Muscle layer of colon (tissue), 2 donors: ENCODE results near the gene GIGYF2.
"Not testable (repeated sequence)": the region's sequence is repeated elsewhere in the genome, so short reads cannot be mapped to it uniquely, and the experiment has no call there.

Source experiments
- H3K27ac ChIP-seq: one replicate; pipeline ENCODE4 v1.7.0; 2013; ENCODE audit warnings: low read depth, mild to moderate bottlenecking, low read length, moderate library complexity
- H3K27me3 ChIP-seq, 2 donors: one replicate each; pipeline ENCODE4 v1.7.0; 2013; ENCODE audit warnings: low read length in 2 of 2, mild to moderate bottlenecking in 2 of 2; ENCODE audit not compliant: insufficient read depth in 2 of 2, control insufficient read depth in 1 of 2
- H3K36me3 ChIP-seq: one replicate; pipeline ENCODE4 v1.7.0; 2013; ENCODE audit warnings: mild to moderate bottlenecking, low read length; ENCODE audit not compliant: insufficient read depth
- H3K4me1 ChIP-seq: one replicate; pipeline ENCODE4 v1.7.0; 2013; ENCODE audit warnings: mild to moderate bottlenecking, low read length; ENCODE audit not compliant: insufficient read depth
- H3K4me3 ChIP-seq, 2 donors: one replicate each; pipeline ENCODE4 v1.7.0; 2013; ENCODE audit warnings: low read length in 2 of 2, low read depth in 1 of 2, mild to moderate bottlenecking in 1 of 2, moderate library complexity in 1 of 2
- H3K9ac ChIP-seq: one replicate; pipeline ENCODE4 v1.7.0; 2013; ENCODE audit warnings: low read length
- H3K9me3 ChIP-seq: one replicate; pipeline ENCODE4 v1.7.0; 2013; ENCODE audit warnings: mild to moderate bottlenecking, low read length
- donor health status: abdominal sarcoma.
- donor health status: Adenocarcinoma of cecum.

The GIGYF2 gene

GRCh38 chr2:232668805-232669444, 28.2 kb upstream of the GIGYF2 start:
- H3K36me3 ChIP-seq, result no peaks in the 10 kb centered on the region
- H3K27ac ChIP-seq, result no peak overlapping the region
- no peaks in the 10 kb centered on the region for H3K27me3 ChIP-seq
- no peak overlapping the region for H3K9ac ChIP-seq
- no peaks in the 10 kb centered on the region for H3K4me1 ChIP-seq
- no peaks in the 10 kb centered on the region for H3K9me3 ChIP-seq
- no peak overlapping the region for H3K4me3 ChIP-seq

DNA sequence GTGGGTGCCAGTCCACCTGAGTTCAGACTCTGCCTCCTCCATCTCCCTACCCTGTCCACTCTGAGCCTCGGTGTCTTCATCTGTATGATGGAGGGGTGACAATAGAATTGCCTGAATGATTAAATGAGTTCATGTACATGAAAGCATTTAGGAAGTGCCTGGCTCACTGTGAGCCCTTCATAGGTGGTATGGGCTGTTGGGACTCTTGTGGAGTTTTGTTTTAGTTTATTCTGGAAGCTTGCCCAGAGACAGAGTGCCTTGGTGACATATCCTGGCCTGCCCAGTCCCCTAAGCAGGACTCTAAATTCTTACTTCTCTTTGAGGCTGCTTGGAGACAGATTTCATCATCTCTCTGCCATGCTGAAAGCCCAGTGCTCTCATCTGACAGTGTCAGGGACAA, 24.5 kb upstream of the GIGYF2 start:
- H3K4me1 ChIP-seq, result no peaks in the 10 kb centered on the region
- no peaks in the 10 kb centered on the region for H3K9me3 ChIP-seq
- H3K27ac ChIP-seq, result no peak overlapping the region
- H3K9ac ChIP-seq, result no peak overlapping the region
- H3K27me3 ChIP-seq, result no peaks in the 10 kb centered on the region
- no peak overlapping the region for H3K4me3 ChIP-seq
- no peaks in the 10 kb centered on the region for H3K36me3 ChIP-seq

- Histone ChIP-seq H3K36me3 (no peaks in the 10 kb centered on the region), H3K9ac (no peak overlapping the region), H3K27me3 (no peaks in the 10 kb centered on the region)
Observed at GRCh38 chr2:232674491-232674890, 22.6 kb upstream of the GIGYF2 start.

GRCh38 chr2:232675381-232675780, 21.8 kb upstream of the GIGYF2 start:
- H3K27ac ChIP-seq, result no peak overlapping the region
- H3K9ac ChIP-seq, result no peak overlapping the region
- H3K27me3 ChIP-seq, result no peaks in the 10 kb centered on the region
- H3K4me3 ChIP-seq, result no peak overlapping the region
- no peaks in the 10 kb centered on the region for H3K36me3 ChIP-seq
- no peaks in the 10 kb centered on the region for H3K9me3 ChIP-seq
- no peaks in the 10 kb centered on the region for H3K4me1 ChIP-seq

More at GRCh38 chr2:232674491-232674890, 22.6 kb upstream of the GIGYF2 start:
- no peaks in the 10 kb centered on the region for H3K9me3 ChIP-seq
- H3K4me1 ChIP-seq, result no peaks in the 10 kb centered on the region
- no peak overlapping the region for H3K4me3 ChIP-seq
- no peak overlapping the region for H3K27ac ChIP-seq

- Histone ChIP-seq H3K36me3 (no peaks in the 10 kb centered on the region), H3K27me3 (no peaks in the 10 kb centered on the region), H3K9me3 (no peaks in the 10 kb centered on the region), H3K9ac (no peak overlapping the region), H3K4me3 (no peak overlapping the region), H3K4me1 (no peaks in the 10 kb centered on the region), H3K27ac (no peak overlapping the region)
Observed at GRCh38 chr2:232680006-232680405, 17.1 kb upstream of the GIGYF2 start.

DNA sequence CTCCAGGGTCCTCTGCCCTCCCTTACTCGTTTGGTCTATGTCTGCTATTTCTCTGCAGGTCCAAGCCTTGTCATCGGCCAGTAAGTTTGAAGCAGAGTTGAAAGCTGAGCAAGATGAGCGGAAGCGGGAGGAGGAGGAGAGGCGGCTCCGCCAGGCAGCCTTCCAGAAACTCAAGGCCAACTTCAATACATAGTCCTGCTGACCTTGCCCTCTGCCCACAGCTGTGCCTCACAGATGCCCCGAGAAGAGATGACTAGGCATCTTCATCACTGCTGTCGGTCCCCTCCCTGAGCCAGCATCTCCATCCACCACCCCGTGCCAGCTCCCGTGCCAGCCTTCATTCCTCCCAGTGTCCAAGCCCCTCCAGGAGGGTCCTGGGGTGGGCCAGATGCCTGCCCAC, 15.6 kb upstream of the GIGYF2 start:
- H3K4me3 ChIP-seq, result no peak overlapping the region
- no peaks in the 10 kb centered on the region for H3K4me1 ChIP-seq
- H3K27ac ChIP-seq, result no peak overlapping the region
- H3K9me3 ChIP-seq, result no peaks in the 10 kb centered on the region
- no peak overlapping the region for H3K9ac ChIP-seq
- no peaks in the 10 kb centered on the region for H3K36me3 ChIP-seq
- no peaks in the 10 kb centered on the region for H3K27me3 ChIP-seq

- Histone ChIP-seq H3K4me1 (no peaks in the 10 kb centered on the region), H3K27me3 (no peaks in the 10 kb centered on the region), H3K9ac (no peak overlapping the region), H3K4me3 (no peak overlapping the region), H3K36me3 (no peaks in the 10 kb centered on the region), H3K9me3 (no peaks in the 10 kb centered on the region), H3K27ac (no peak overlapping the region)
Observed at GRCh38 chr2:232683368-232683767, 13.8 kb upstream of the GIGYF2 start.

DNA sequence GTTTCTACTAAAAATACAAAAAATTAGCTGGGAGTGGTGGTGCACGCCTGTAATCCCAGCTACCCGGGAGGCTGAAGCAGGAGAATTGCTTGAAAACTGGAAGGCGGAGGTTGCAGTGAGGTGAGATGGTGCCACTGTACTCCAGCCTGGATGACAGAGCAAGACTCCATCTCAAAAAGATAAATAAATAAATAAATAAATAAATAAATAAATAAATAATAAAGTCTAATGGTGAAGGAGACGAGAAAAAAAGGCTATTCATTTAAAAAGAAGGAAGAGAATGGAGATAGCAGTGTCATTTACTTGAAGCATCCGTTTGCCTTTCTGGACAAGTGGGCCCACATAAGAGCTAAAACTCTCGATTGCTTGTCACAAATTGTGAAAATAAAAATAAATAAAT, 11.7 kb upstream of the GIGYF2 start:
- not testable (repeated sequence) for H3K9ac ChIP-seq, H3K4me3 ChIP-seq

GRCh38 chr2:232687382-232688160, 9.6 kb upstream of the GIGYF2 start:
- Histone ChIP-seq H3K4me1 (no peaks in the 10 kb centered on the region), H3K4me3 (no peak overlapping the region), H3K36me3 (no peaks in the 10 kb centered on the region), H3K9ac (no peak overlapping the region), H3K27ac (no peak overlapping the region), H3K27me3 (no peaks in the 10 kb centered on the region), H3K9me3 (no peaks in the 10 kb centered on the region)

More for the DNA sequence above, 11.7 kb upstream of the GIGYF2 start:
- H3K9me3 ChIP-seq, H3K4me1 ChIP-seq, H3K27me3 ChIP-seq, H3K27ac ChIP-seq, H3K36me3 ChIP-seq: not testable (repeated sequence)

- no peak overlapping the region for H3K27ac ChIP-seq
- no peaks in the 10 kb centered on the region for H3K36me3 ChIP-seq
- H3K9ac ChIP-seq, result no peak overlapping the region
- no peak overlapping the region for H3K4me3 ChIP-seq
- H3K9me3 ChIP-seq, result no peaks in the 10 kb centered on the region
- H3K27me3 ChIP-seq, result no peaks in the 10 kb centered on the region
- H3K4me1 ChIP-seq, result no peaks in the 10 kb centered on the region
Observed at GRCh38 chr2:232688201-232688600, 8.9 kb upstream of the GIGYF2 start.

- Histone ChIP-seq H3K9me3 (no peaks in the 10 kb centered on the region), H3K4me1 (no peaks in the 10 kb centered on the region), H3K4me3 (no peak overlapping the region), H3K27me3 (no peaks in the 10 kb centered on the region), H3K9ac (no peak overlapping the region), H3K27ac (no peak overlapping the region), H3K36me3 (no peaks in the 10 kb centered on the region)
Observed at GRCh38 chr2:232689152-232689910, 7.8 kb upstream of the GIGYF2 start.
